HepG2 (cell line): Measurements from ENCODE around the gene MYH7B. TPM values are rescaled to one million over a fixed set of nuclear protein-coding genes. Genes with fewer than 3 reads are reported as not detected.

Experiments
- ATAC-seq: fragments of 200-7000 bp; cut with Tn5 transposase; 3 replicates; pipeline ENCODE4 v1.9.1; 2020; ENCODE audit warnings: mild to moderate bottlenecking, moderate library complexity
- BruUV-seq: library from RNA; stranded (reverse); fragments of 400-500 nt; replicated peaks from 2 replicates; lab custom pipeline; 2021; lab: Mats Ljungman, UMichigan
- CTCF ChIA-PET: fragments of 300-600 bp; formaldehyde crosslinking; extraction: SDS; loops from one replicate; lab custom pipeline; 2021; ENCODE audit warnings: low total read pairs, inconsistent platforms, low intra/inter-chr PET ratio; lab: Yijun Ruan, JAX
- POLR2A ChIA-PET: fragments of 350-600 bp; sonication (Branson Sonifier 250); formaldehyde crosslinking; loops from one replicate; lab custom pipeline; 2020; ENCODE audit warnings: antibody characterized with exemption, inconsistent platforms; lab: Yijun Ruan, JAX
- DNase-seq: peaks from one replicate; pipeline ENCODE4 v3.0.0-alpha.2; 2015; ENCODE audit warnings: low spot score
- FAIRE-seq: peaks from 3 replicates; lab custom pipeline; 2011; peaks lifted over from hg19 to GRCh38; lab: Jason Lieb, UNC
- H2AFZ ChIP-seq: one replicate; pipeline ENCODE4 v1.6.1; 2011; ENCODE audit warnings: low read length, inconsistent platforms
- H3K27ac ChIP-seq: fragments of 300-600 bp; 3 replicates; pipeline ENCODE4 v1.8.0; 2011; ENCODE audit warnings: mixed run types, mild to moderate bottlenecking, mixed read lengths, low read length, inconsistent platforms; ENCODE audit not compliant: insufficient read depth; ENCODE audit errors: extremely low read length
- H3K27me3 ChIP-seq, 2 experiments: fragments of 200-600 bp in 1 of 2; 2 replicates in 1 of 2; 3 replicates in 1 of 2; pipeline versions ENCODE4 v1.6.0 to v1.8.0; 2011; ENCODE audit warnings: low read length in 2 of 2, mild to moderate bottlenecking in 2 of 2, moderate library complexity in 2 of 2, inconsistent platforms in 1 of 2; ENCODE audit not compliant: insufficient read depth in 2 of 2, control insufficient read depth in 1 of 2
- H3K36me3 ChIP-seq, 2 experiments: fragments of 200-600 bp in 1 of 2; replicated peaks in 1 of 2; 2 replicates in 1 of 2; 3 replicates in 1 of 2; pipeline versions ENCODE4 v1.5.1 to v1.8.0; 2011; ENCODE audit warnings: low read length in 2 of 2, inconsistent platforms in 1 of 2; ENCODE audit not compliant: insufficient read depth in 2 of 2, control insufficient read depth in 1 of 2
- H3K4me1 ChIP-seq: 2 replicates; pipeline ENCODE4 v1.5.1; 2012; ENCODE audit warnings: low read length, inconsistent platforms; ENCODE audit not compliant: insufficient read depth
- H3K4me2 ChIP-seq: 2 replicates; pipeline ENCODE4 v1.6.0; 2011; ENCODE audit warnings: low read depth, low read length, inconsistent platforms
- H3K4me3 ChIP-seq, 3 experiments: fragments of 200-600 bp in 1 of 3; sonication (generic), shearing (Covaris generic) in 1 of 3; replicated peaks in 1 of 3; 2 replicates each; pipeline ENCODE4 v1.5.1; 2011 to 2016; ENCODE audit warnings: low read length in 3 of 3, inconsistent platforms in 2 of 3, low read depth in 2 of 3, mild to moderate bottlenecking in 2 of 3, control low read depth in 1 of 3, mixed read lengths in 1 of 3; ENCODE audit not compliant: insufficient read depth in 1 of 3
- H3K79me2 ChIP-seq: one replicate; pipeline ENCODE4 v1.6.1; 2011; ENCODE audit warnings: low read length, inconsistent platforms; ENCODE audit not compliant: insufficient read depth
- H3K9ac ChIP-seq: 2 replicates; pipeline ENCODE4 v1.6.0; 2011; ENCODE audit warnings: mild to moderate bottlenecking, low read depth, low read length, inconsistent platforms; ENCODE audit not compliant: insufficient read depth
- H3K9me3 ChIP-seq: 2 replicates; pipeline ENCODE4 v1.5.1; 2012; ENCODE audit warnings: mild to moderate bottlenecking, low read length
- H4K20me1 ChIP-seq: 2 replicates; pipeline ENCODE4 v1.6.0; 2011; ENCODE audit warnings: inconsistent platforms, mild to moderate bottlenecking, low read length, moderate library complexity; ENCODE audit not compliant: insufficient read depth
- ARNT ChIP-seq: fragments of 450-650 bp; IDR thresholded peaks from 2 replicates; pipeline ENCODE4 v1.6.1; 2017
- CENPX ChIP-seq: sonication (generic); formaldehyde crosslinking; IDR thresholded peaks from 2 replicates; pipeline ENCODE4 v1.9.0; 2021; ENCODE audit warnings: mild to moderate bottlenecking, missing genetic modification reagents, moderate library complexity
- DRAP1 ChIP-seq: IDR thresholded peaks from 2 replicates; pipeline ENCODE4 v1.6.1; 2016; ENCODE audit warnings: missing genetic modification reagents, missing compliant biosample characterization
- IKZF5 ChIP-seq: IDR thresholded peaks from 2 replicates; pipeline ENCODE4 v1.6.1; 2018; ENCODE audit warnings: missing genetic modification reagents, mild to moderate bottlenecking, missing compliant biosample characterization
- ISL2 ChIP-seq: sonication (generic); formaldehyde crosslinking; IDR thresholded peaks from 2 replicates; pipeline ENCODE4 v1.5.0; 2020; ENCODE audit warnings: missing genetic modification reagents
- KMT2B ChIP-seq: IDR thresholded peaks from 2 replicates; pipeline ENCODE4 v1.6.1; 2016; ENCODE audit warnings: missing genetic modification reagents, missing compliant biosample characterization
- MIER3 ChIP-seq: IDR thresholded peaks from 2 replicates; pipeline ENCODE4 v1.6.1; 2016; ENCODE audit warnings: missing compliant biosample characterization, borderline replicate concordance
- MYC ChIP-seq: sonication (generic); formaldehyde crosslinking; IDR thresholded peaks from 2 replicates; pipeline ENCODE4 v1.9.0; 2021; ENCODE audit warnings: missing genetic modification reagents, borderline replicate concordance
- ONECUT2 ChIP-seq: sonication (generic); formaldehyde crosslinking; IDR thresholded peaks from 2 replicates; pipeline ENCODE4 v1.4.0; 2020; ENCODE audit warnings: missing genetic modification reagents
- RFXANK ChIP-seq: IDR thresholded peaks from 2 replicates; pipeline ENCODE4 v1.6.1; 2016
- SAP130 ChIP-seq: IDR thresholded peaks from 2 replicates; pipeline ENCODE4 v1.6.1; 2016; ENCODE audit warnings: low read depth
- SKI ChIP-seq: fragments of 450-650 bp; IDR thresholded peaks from one replicate; pipeline ENCODE4 v1.6.1; 2018; ENCODE audit warnings: mild to moderate bottlenecking; ENCODE audit not compliant: partially characterized antibody
- TMF1 ChIP-seq: sonication (generic); formaldehyde crosslinking; IDR thresholded peaks from 2 replicates; pipeline ENCODE4 v1.8.1; 2022; ENCODE audit warnings: low read depth, missing genetic modification reagents
- ZBTB7A ChIP-seq: sonication (generic); formaldehyde crosslinking; IDR thresholded peaks from 2 replicates; pipeline ENCODE4 v1.8.0; 2022; ENCODE audit warnings: mild to moderate bottlenecking, missing genetic modification reagents
- ZFP41 ChIP-seq: sonication (generic); formaldehyde crosslinking; IDR thresholded peaks from 2 replicates; pipeline ENCODE4 v1.4.0; 2020; ENCODE audit warnings: mild to moderate bottlenecking, missing genetic modification reagents, borderline replicate concordance
- WGBS: methylation state at CpG from one replicate; pipeline ENCODE4 v1.1.6; 2017; ENCODE audit warnings: low lambda C conversion rate; 5-methylcytosine and 5-hydroxymethylcytosine counted together
- in situ Hi-C: cut with HindIII; loops from 2 replicates; pipeline ENCODE4 v1.10.0; 2017; ENCODE audit warnings: low pct_unique_long_range_greater_than_20kb; ENCODE audit not compliant: extremely low pct_ligation_motif_present
- intact Hi-C: fragments of 100-400 bp; cut with micrococcal nuclease; formaldehyde crosslinking; loops from one replicate; pipeline ENCODE4 v1.10.0; 2022; ENCODE audit not compliant: unreplicated experiment
- polyA plus RNA-seq, 8 experiments: library from polyadenylated mRNA; depleted of rRNA in 3 of 8; stranded (reverse) in 7 of 8; unstranded in 1 of 8; fragments of >200 nt; fragmentation: Illumina TruSeq in 4 of 8; extraction: Trizol in 4 of 8; gene quantifications; 2 replicates each; pipeline versions ENCODE4 v1.2.1 to v1.2.3, GENCODE V29; 2011 to 2016; ENCODE audit warnings: low read depth in 4 of 8, missing spikeins in 1 of 8, mixed read lengths in 1 of 8; ENCODE audit not compliant: insufficient read depth in 1 of 8
- total RNA-seq, 5 experiments: library from RNA; depleted of rRNA; stranded (reverse); fragments of >200 nt; fragmentation: Illumina TruSeq; extraction: Trizol; gene quantifications; 2 replicates each; pipeline ENCODE4 v1.2.3, GENCODE V29; 2016; ENCODE audit warnings: low read depth in 1 of 5
- TF ChIP-seq, protein P1 (sequence below): sonication (generic); formaldehyde crosslinking; IDR thresholded peaks from 2 replicates; pipeline ENCODE4 v1.4.0; 2020; ENCODE audit warnings: missing genetic modification reagents
- TF ChIP-seq, protein P2 (sequence below): sonication (generic); formaldehyde crosslinking; IDR thresholded peaks from 2 replicates; pipeline ENCODE4 v1.8.1; 2023; ENCODE audit warnings: missing genetic modification reagents, mild to moderate bottlenecking, borderline replicate concordance
- TF ChIP-seq, protein P3 (sequence below): IDR thresholded peaks from 2 replicates; pipeline ENCODE4 v1.6.1; 2016; ENCODE audit warnings: mild to moderate bottlenecking, missing biosample characterization, missing genetic modification reagents
- TF ChIP-seq, protein P4 (sequence below): sonication (generic); formaldehyde crosslinking; IDR thresholded peaks from 2 replicates; pipeline ENCODE4 v1.8.0; 2022; ENCODE audit warnings: missing genetic modification reagents, mild to moderate bottlenecking, inconsistent platforms, borderline replicate concordance

MYH7B gene
- total and polyA plus RNA-seq, 2 of the 13 experiments (the other 11 are each of a cell fraction or from before 2014, with no cell fraction given), result 0.05 to 0.20 TPM

- ATAC-seq (no peak), FAIRE-seq (no peak), DNase-seq (no peak)
- ChIA-PET POLR2A (no interaction called here), CTCF (no interaction called here)
- no peaks in the 10 kb centered on the region for H3K27me3 ChIP-seq
- no TSS peak for BruUV-seq
- H3K9ac ChIP-seq, result no peak overlapping the region
- H3K4me2 ChIP-seq, result no peak overlapping the region
- H4K20me1 ChIP-seq, result no peaks in the 10 kb centered on the region
- no peaks in the 10 kb centered on the region for H3K79me2 ChIP-seq
- H3K36me3 ChIP-seq, result peaks cover 24 to 80% of the 10 kb centered on the region in 2 experiments
- H3K9me3 ChIP-seq, result no peaks in the 10 kb centered on the region
- intact Hi-C loops, result no loop called here
- no peaks in the 10 kb centered on the region for H3K4me1 ChIP-seq
- no peak overlapping the region for H3K27ac ChIP-seq
- TF ChIP-seq ZBTB7A (CRISPR knock-in tag) (no peak), CENPX (no peak), SAP130 (CRISPR knock-in tag) (no peak), ZFP41 (no peak), KMT2B (CRISPR knock-in tag) (no peak), ISL2 (CRISPR knock-in tag) (no peak), MIER3 (CRISPR knock-in tag) (no peak), ONECUT2 (CRISPR knock-in tag) (no peak), RFXANK (CRISPR knock-in tag) (no peak), DRAP1 (CRISPR knock-in tag) (no peak), ARNT (no peak), SKI (no peak), IKZF5 (CRISPR knock-in tag) (no peak), MYC (CRISPR knock-in tag) (no peak), TMF1 (CRISPR knock-in tag) (no peak)
- TF ChIP-seq, protein P1, sequence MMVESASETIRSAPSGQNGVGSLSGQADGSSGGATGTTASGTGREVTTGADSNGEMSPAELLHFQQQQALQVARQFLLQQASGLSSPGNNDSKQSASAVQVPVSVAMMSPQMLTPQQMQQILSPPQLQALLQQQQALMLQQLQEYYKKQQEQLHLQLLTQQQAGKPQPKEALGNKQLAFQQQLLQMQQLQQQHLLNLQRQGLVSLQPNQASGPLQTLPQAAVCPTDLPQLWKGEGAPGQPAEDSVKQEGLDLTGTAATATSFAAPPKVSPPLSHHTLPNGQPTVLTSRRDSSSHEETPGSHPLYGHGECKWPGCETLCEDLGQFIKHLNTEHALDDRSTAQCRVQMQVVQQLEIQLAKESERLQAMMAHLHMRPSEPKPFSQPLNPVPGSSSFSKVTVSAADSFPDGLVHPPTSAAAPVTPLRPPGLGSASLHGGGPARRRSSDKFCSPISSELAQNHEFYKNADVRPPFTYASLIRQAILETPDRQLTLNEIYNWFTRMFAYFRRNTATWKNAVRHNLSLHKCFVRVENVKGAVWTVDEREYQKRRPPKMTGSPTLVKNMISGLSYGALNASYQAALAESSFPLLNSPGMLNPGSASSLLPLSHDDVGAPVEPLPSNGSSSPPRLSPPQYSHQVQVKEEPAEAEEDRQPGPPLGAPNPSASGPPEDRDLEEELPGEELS (CRISPR knock-in tag), result no peak
- TF ChIP-seq, protein P2, sequence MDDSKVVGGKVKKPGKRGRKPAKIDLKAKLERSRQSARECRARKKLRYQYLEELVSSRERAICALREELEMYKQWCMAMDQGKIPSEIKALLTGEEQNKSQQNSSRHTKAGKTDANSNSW (CRISPR knock-in tag), result no peak
- TF ChIP-seq, protein P3, sequence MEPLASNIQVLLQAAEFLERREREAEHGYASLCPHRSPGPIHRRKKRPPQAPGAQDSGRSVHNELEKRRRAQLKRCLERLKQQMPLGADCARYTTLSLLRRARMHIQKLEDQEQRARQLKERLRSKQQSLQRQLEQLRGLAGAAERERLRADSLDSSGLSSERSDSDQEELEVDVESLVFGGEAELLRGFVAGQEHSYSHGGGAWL (CRISPR knock-in tag), result no peak
- TF ChIP-seq, protein P4, sequence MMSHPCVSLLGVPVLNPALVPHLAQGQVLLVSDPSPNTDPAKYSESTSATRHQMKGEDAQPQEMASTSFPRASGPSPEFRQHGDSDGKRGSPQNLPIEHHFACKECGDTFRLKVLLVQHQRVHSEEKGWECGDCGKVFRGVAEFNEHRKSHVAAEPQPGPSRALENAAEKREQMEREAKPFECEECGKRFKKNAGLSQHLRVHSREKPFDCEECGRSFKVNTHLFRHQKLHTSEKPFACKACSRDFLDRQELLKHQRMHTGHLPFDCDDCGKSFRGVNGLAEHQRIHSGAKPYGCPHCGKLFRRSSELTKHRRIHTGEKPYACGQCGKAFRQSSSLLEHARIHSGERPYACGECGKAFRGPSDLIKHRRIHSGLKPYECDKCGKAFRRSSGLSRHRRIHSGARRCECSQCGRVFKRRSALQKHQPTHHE (CRISPR knock-in tag), result no peak
- WGBS, result 87% methylated on average over 1 of the region's 1 CpG
- H2AFZ ChIP-seq, result no peak overlapping the region
- in situ Hi-C loops, result no loop called here
- H3K4me3 ChIP-seq, result no peak overlapping the region
These were observed 15.6 kb upstream of the MYH7B start for GRCh38 chr20:34940081-34940481.
